ENCODE measurements around the gene HOXC9. TPM values are rescaled to one million over a fixed set of nuclear protein-coding genes. Genes with fewer than 3 reads are reported as not detected.

HOXC9 gene
- total RNA-seq, 6 donors from 2014 or later, result 0.17 to 0.23 TPM; not detected in 4

DNA sequence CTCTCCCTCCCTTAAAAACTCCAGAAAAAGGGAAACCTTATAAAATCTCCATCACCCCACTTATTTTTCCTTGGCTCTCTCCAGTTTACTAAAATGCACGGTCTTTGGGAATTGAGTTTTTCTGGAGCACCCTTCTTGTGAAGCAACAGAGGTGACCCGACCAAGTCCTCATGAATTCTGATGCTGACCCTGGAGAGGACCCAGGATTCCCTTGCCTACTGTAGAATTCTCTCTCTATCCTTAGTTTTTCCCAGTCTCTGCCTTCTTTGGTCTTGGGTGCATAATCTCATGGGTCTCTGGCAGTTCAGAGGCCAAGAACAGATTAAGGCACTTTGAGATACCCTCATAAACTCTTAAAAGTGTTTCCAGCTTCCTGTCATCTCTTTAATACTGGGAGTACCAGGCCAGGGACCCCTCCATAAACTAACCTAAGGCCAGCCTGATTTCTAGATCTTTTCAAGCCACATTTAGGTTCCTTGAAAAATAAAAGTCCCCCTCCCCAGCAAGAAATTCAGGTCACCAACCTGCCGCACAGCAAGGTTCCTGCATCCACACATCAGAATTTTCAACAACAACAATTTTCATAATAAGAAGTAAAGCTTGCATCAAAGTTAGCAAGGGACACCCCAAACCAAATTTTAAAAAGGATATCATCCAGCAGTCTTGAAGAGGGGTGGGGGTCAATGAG, 48.6 kb downstream of the HOXC9 start:
- no peaks in the 10 kb centered on the region for H3K36me3 ChIP-seq
- peaks cover 0 to 61% (median 31%) of the 10 kb centered on the region in 4 donors for H3K27me3 ChIP-seq
- peaks cover 5 to 21% (median 7%) of the 10 kb centered on the region in 4 donors for H3K4me1 ChIP-seq
- H3K9me3 ChIP-seq, result no peaks in the 10 kb centered on the region
- DNase-seq (no peak), ATAC-seq (ENCODE audit: low FRiP score in 2 of 2) (no peak)
- 32 to 61% methylated on average over 3 of the region's 3 CpGs for WGBS, 2 donors
- TF ChIP-seq EP300 (IDR thresholded peaks at IDR 0.05) (no peak), POLR2A (IDR thresholded peaks at IDR 0.05) (no peak), POLR2AphosphoS5 (IDR thresholded peaks at IDR 0.05) (no peak)
- TF ChIP-seq, protein P1, sequence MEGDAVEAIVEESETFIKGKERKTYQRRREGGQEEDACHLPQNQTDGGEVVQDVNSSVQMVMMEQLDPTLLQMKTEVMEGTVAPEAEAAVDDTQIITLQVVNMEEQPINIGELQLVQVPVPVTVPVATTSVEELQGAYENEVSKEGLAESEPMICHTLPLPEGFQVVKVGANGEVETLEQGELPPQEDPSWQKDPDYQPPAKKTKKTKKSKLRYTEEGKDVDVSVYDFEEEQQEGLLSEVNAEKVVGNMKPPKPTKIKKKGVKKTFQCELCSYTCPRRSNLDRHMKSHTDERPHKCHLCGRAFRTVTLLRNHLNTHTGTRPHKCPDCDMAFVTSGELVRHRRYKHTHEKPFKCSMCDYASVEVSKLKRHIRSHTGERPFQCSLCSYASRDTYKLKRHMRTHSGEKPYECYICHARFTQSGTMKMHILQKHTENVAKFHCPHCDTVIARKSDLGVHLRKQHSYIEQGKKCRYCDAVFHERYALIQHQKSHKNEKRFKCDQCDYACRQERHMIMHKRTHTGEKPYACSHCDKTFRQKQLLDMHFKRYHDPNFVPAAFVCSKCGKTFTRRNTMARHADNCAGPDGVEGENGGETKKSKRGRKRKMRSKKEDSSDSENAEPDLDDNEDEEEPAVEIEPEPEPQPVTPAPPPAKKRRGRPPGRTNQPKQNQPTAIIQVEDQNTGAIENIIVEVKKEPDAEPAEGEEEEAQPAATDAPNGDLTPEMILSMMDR (IDR thresholded peaks at IDR 0.05), result no peak
- H3K4me3 ChIP-seq, result no peak overlapping the region
- H3K27ac ChIP-seq, result no peak overlapping the region

DNA sequence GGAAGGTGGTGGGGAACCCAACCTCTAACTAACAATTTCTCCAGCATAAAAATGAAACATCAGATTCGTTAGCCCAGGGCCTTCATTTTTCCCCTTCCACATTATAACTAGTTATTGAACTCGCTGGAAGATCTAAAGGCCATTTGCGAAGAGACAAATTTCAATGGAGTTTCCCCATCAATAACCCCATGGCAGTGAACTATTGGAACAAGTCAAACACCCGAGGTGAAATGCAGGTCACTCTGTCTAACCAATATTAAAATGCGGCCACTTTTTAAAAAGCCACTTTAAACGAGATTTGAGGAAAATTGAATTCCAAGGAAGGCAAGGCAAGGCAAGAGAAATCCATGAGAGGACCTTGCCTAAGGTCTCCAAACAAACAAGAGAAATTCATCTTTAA, 49.1 kb downstream of the HOXC9 start:
- Histone ChIP-seq H3K4me1 (peaks cover 7 to 23% (median 7%) of the 10 kb centered on the region in 4 donors), H3K36me3 (no peaks in the 10 kb centered on the region), H3K27ac (no peak overlapping the region), H3K4me3 (no peak overlapping the region), H3K9me3 (no peaks in the 10 kb centered on the region), H3K27me3 (peaks cover 0 to 61% (median 35%) of the 10 kb centered on the region in 4 donors)
- WGBS, 2 donors, result 39 to 43% methylated on average over 6 of the region's 6 CpGs
- TF ChIP-seq POLR2AphosphoS5 (IDR thresholded peaks at IDR 0.05) (no peak), POLR2A (IDR thresholded peaks at IDR 0.05) (no peak)
- TF ChIP-seq, protein P1 (IDR thresholded peaks at IDR 0.05), result no peak
- DNase-seq (no peak), ATAC-seq (ENCODE audit: low FRiP score in 2 of 2) (no peak)

DNA sequence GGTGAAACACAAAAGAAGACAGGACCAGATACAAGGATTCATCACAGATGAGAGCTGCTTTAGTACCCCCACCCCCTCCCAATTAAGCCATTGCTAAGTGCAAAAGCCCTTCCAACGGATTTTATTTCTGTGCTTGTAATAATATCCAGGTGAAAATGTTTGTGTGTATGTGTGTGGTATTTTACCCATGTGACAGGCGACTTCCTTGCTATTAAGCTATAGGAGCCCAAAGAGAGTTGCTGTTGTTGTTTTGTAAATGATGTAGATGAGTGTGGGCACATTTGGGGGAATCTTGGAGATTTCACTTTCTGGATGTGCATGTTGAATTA, 50.5 kb downstream of the HOXC9 start:
- H3K27me3 ChIP-seq, result peaks cover 1 to 66% (median 38%) of the 10 kb centered on the region in 4 donors
- 34 to 43% methylated on average over 2 of the region's 2 CpGs for WGBS, 2 donors
- no peak for ATAC-seq (ENCODE audit: low FRiP score in 2 of 2)

DNA sequence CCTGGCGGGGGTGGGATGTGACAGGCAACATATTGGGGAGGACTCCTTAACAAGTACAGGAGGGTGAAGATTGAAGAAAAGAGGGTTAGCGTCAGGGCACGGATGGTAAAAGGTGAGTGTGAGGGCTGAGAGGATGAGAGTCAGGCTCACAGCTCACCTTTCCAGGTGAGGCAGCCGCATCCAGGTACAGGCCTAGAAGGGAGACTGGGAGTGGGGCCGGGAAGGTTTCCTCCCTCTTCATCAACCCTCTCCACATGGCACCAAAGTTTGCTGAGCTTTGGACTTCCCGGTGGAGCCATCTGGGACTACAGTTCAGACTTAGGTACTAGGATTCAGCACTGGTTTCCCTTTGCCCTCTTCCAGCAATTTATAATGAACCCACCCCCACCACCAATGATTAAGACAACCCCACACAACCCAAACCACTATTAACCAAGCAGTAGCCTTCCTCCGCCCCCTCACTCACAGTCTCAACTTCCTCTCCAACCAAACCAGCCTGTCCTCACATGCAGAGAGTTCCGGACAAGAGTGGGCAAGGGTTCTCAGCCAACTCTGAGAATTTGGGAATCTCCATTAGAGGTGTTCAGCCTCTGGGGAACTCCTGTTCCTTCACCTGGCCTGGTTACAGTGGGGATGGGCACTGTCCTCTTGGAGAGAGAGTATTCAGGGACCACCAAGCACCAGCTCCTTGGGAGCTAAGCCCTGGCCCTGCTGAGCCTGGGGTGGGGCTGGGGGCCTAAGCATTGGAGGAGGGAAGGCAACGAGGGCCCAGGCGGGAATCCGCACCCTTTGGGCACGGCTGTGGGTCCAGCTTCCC, 51.3 kb downstream of the HOXC9 start:
- peak in 1 of 2 donors; percentile 33 for DNase-seq
- TF ChIP-seq EP300 (IDR thresholded peaks at IDR 0.05), result no peak
- no peak for TF ChIP-seq POLR2A (IDR thresholded peaks at IDR 0.05)
- ATAC-seq (ENCODE audit: low FRiP score in 2 of 2), result no peak
- WGBS, 2 donors, result 29 to 32% methylated on average over 8 to 12 of the region's 12 CpGs
- H3K4me3 ChIP-seq, result no peak overlapping the region
- no peaks in the 10 kb centered on the region for H3K9me3 ChIP-seq
- peaks cover 7 to 28% (median 8%) of the 10 kb centered on the region in 4 donors for H3K4me1 ChIP-seq
- H3K36me3 ChIP-seq, result no peaks in the 10 kb centered on the region
- peaks cover 1 to 61% (median 38%) of the 10 kb centered on the region in 4 donors for H3K27me3 ChIP-seq
- H3K27ac ChIP-seq, result no peak overlapping the region

More for the DNA sequence above, 50.5 kb downstream of the HOXC9 start:
- Histone ChIP-seq H3K36me3 (no peaks in the 10 kb centered on the region), H3K27ac (no peak overlapping the region), H3K4me3 (no peak overlapping the region), H3K9me3 (no peaks in the 10 kb centered on the region), H3K4me1 (peaks cover 7 to 28% (median 8%) of the 10 kb centered on the region in 4 donors)
- TF ChIP-seq POLR2A (IDR thresholded peaks at IDR 0.05) (no peak), POLR2AphosphoS5 (IDR thresholded peaks at IDR 0.05) (no peak), EP300 (IDR thresholded peaks at IDR 0.05) (no peak)
- TF ChIP-seq, protein P1 (IDR thresholded peaks at IDR 0.05), result no peak
- no peak for DNase-seq

DNA sequence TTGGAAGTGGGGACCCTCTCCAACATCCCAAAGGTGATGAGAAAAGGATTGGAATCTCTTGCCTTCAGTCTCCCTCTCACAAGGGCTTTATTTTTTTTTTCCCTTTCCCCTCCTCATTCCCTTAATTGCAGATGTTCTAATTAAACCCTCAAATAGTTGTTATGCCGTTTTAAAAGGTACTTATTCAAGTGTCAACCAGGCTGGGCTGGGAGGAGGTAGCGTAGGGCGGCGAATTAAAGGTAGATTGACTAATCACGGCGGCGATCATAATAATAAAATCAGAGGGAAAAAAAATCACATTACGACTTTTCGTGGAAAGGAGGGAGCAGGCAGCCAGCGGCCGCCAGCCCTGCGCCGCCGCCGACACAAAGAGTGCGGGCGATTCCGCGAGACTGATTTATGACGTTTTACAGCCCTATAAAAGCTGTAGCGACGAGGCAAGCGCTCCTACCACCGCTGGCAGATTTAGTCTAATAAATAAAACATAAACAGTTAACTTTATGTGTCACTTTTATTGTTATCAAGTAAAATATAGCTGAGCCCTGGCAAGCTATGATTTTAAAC, 52.0 kb downstream of the HOXC9 start:
- H3K4me3 ChIP-seq, result no peak overlapping the region
- peaks cover 4 to 23% (median 8%) of the 10 kb centered on the region in 4 donors for H3K4me1 ChIP-seq
- H3K27me3 ChIP-seq, result peaks cover 1 to 55% (median 34%) of the 10 kb centered on the region in 4 donors
- DNase-seq, result peak in 1 of 2 donors; percentile 68
- H3K36me3 ChIP-seq, result no peaks in the 10 kb centered on the region
- WGBS, 2 donors, result 33 to 34% methylated on average over 24 of the region's 24 CpGs
- peak in 1 of 2 donors; percentile 25 for ATAC-seq (ENCODE audit: low FRiP score in 2 of 2)
- TF ChIP-seq, protein P1 (IDR thresholded peaks at IDR 0.05), result no peak
- TF ChIP-seq EP300 (IDR thresholded peaks at IDR 0.05) (no peak), POLR2A (IDR thresholded peaks at IDR 0.05) (no peak), POLR2AphosphoS5 (IDR thresholded peaks at IDR 0.05) (no peak)
- no peak overlapping the region for H3K27ac ChIP-seq
- H3K9me3 ChIP-seq, result no peaks in the 10 kb centered on the region

Data from upper lobe of left lung (tissue), 6 donors.